ENCODE results near the gene DYNC1LI1.

The DYNC1LI1 gene

GRCh38 chr3:32612547-32612946 is 41.9 kb upstream of the DYNC1LI1 start:
- Histone ChIP-seq H3K9me3 (no peaks in the 10 kb centered on the region), H3K27me3 (no peaks in the 10 kb centered on the region), H3K27ac (no peak overlapping the region), H3K4me1 (ENCODE audit: control insufficient read depth in 1 of 2, insufficient read depth in 1 of 2, low read depth in 1 of 2, low read length in 1 of 2) (no peaks in the 10 kb centered on the region), H3K4me3 (ENCODE audit: low read depth in 1 of 2, low read length in 1 of 2) (no peak overlapping the region), H3K36me3 (no peaks in the 10 kb centered on the region)
- TF ChIP-seq CTCF (IDR thresholded peaks at IDR 0.05), result no peak

- no peaks in the 10 kb centered on the region for H3K4me1 ChIP-seq (ENCODE audit: control insufficient read depth in 1 of 2, insufficient read depth in 1 of 2, low read depth in 1 of 2, low read length in 1 of 2)
- no peak for TF ChIP-seq CTCF (IDR thresholded peaks at IDR 0.05)
- H3K4me3 ChIP-seq (ENCODE audit: low read depth in 1 of 2, low read length in 1 of 2), result no peak overlapping the region
- H3K27ac ChIP-seq, result no peak overlapping the region
- no peaks in the 10 kb centered on the region for H3K27me3 ChIP-seq
- H3K9me3 ChIP-seq, result no peaks in the 10 kb centered on the region
- no peaks in the 10 kb centered on the region for H3K36me3 ChIP-seq
Observed at GRCh38 chr3:32607522-32607921, 36.9 kb upstream of the DYNC1LI1 start.

- no peaks in the 10 kb centered on the region for H3K4me1 ChIP-seq (ENCODE audit: control insufficient read depth in 1 of 2, insufficient read depth in 1 of 2, low read depth in 1 of 2, low read length in 1 of 2)
- TF ChIP-seq CTCF (IDR thresholded peaks at IDR 0.05), result no peak
- no peaks in the 10 kb centered on the region for H3K9me3 ChIP-seq
- no peaks in the 10 kb centered on the region for H3K36me3 ChIP-seq
- no peak overlapping the region for H3K27ac ChIP-seq
- H3K4me3 ChIP-seq (ENCODE audit: low read depth in 1 of 2, low read length in 1 of 2), result no peak overlapping the region
- H3K27me3 ChIP-seq, result no peaks in the 10 kb centered on the region
Observed at GRCh38 chr3:32606960-32607359, 36.3 kb upstream of the DYNC1LI1 start.

GRCh38 chr3:32606277-32606676 is 35.6 kb upstream of the DYNC1LI1 start:
- Histone ChIP-seq H3K4me3 (ENCODE audit: low read depth in 1 of 2, low read length in 1 of 2) (no peak overlapping the region), H3K27ac (no peak overlapping the region), H3K9me3 (no peaks in the 10 kb centered on the region), H3K36me3 (no peaks in the 10 kb centered on the region), H3K4me1 (ENCODE audit: control insufficient read depth in 1 of 2, insufficient read depth in 1 of 2, low read depth in 1 of 2, low read length in 1 of 2) (no peaks in the 10 kb centered on the region), H3K27me3 (no peaks in the 10 kb centered on the region)
- TF ChIP-seq CTCF (IDR thresholded peaks at IDR 0.05), result no peak

- no peak for TF ChIP-seq CTCF (IDR thresholded peaks at IDR 0.05)
- H3K4me3 ChIP-seq (ENCODE audit: low read depth in 1 of 2, low read length in 1 of 2), result no peak overlapping the region
- no peaks in the 10 kb centered on the region for H3K27me3 ChIP-seq
- H3K36me3 ChIP-seq, result no peaks in the 10 kb centered on the region
- H3K9me3 ChIP-seq, result no peaks in the 10 kb centered on the region
- H3K27ac ChIP-seq, result no peak overlapping the region
- H3K4me1 ChIP-seq (ENCODE audit: control insufficient read depth in 1 of 2, insufficient read depth in 1 of 2, low read depth in 1 of 2, low read length in 1 of 2), result no peaks in the 10 kb centered on the region
Observed at GRCh38 chr3:32603064-32603463, 32.4 kb upstream of the DYNC1LI1 start.

GRCh38 chr3:32602206-32602605 is 31.5 kb upstream of the DYNC1LI1 start:
- no peak overlapping the region for H3K4me3 ChIP-seq (ENCODE audit: low read depth in 1 of 2, low read length in 1 of 2)
- no peaks in the 10 kb centered on the region for H3K36me3 ChIP-seq
- H3K27me3 ChIP-seq, result no peaks in the 10 kb centered on the region
- no peak overlapping the region for H3K27ac ChIP-seq
- no peak for TF ChIP-seq CTCF (IDR thresholded peaks at IDR 0.05)
- H3K9me3 ChIP-seq, result no peaks in the 10 kb centered on the region
- no peaks in the 10 kb centered on the region for H3K4me1 ChIP-seq (ENCODE audit: control insufficient read depth in 1 of 2, insufficient read depth in 1 of 2, low read depth in 1 of 2, low read length in 1 of 2)
